ENCODE results near the gene ZNF543. TPM values are rescaled to one million over a fixed set of nuclear protein-coding genes. Genes with fewer than 3 reads are reported as not detected.

Gene ZNF543
- total and polyA plus RNA-seq, 2 donors (not counting 1 experiment from before 2014, with no cell fraction given), result 4.6 to 16.7 TPM

DNA sequence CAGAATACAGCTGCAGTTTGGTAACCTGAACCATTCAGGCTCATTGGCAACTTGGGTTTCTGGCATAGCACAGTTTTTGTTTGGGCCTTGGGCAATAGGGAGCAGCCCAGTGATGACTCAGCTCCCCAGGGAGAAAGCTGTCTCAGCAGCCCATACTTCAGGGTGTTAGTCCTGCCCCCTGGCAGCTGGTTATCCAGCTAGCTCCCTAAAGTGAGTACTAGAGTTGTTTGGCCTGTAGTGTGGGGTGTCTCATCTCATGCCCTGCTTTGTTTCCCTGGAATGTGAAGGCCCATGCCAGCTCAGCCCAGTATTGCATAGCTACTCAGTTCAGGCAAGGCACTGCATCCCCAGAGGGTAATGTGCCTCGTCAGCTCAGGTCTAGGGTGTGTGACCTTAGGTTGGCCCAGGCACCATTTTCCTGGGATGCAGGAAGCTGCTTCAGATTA, 18.2 kb upstream of the ZNF543 start:
- Histone ChIP-seq H3K27me3 (replicated peaks in 1 of 4; ENCODE audit: control extremely low read depth in 1 of 4, control insufficient read depth in 3 of 4, insufficient read depth in 4 of 4, low read length in 3 of 4) (no peaks in the 10 kb centered on the region), H2AFZ (ENCODE audit: insufficient read depth, low read depth, low read length, poor library complexity, severe bottlenecking) (no peak overlapping the region), H3K4me2 (replicated peaks; ENCODE audit: low read depth, low read length, poor library complexity, severe bottlenecking) (no peak overlapping the region), H4K20me1 (ENCODE audit: control insufficient read depth, insufficient read depth, low read length, poor library complexity, severe bottlenecking) (peaks cover 25% of the 10 kb centered on the region), H3K27ac (ENCODE audit: low read length in 2 of 2) (no peak overlapping the region), H3K4me1 (ENCODE audit: control insufficient read depth in 2 of 2, insufficient read depth in 2 of 2, low read length in 2 of 2) (no peaks in the 10 kb centered on the region), H3K9ac (ENCODE audit: low read length) (no peak overlapping the region), H3K79me2 (ENCODE audit: control insufficient read depth, insufficient read depth, low read length) (peaks cover 58% of the 10 kb centered on the region), H3K9me3 (ENCODE audit: control extremely low read depth in 1 of 3, control insufficient read depth in 2 of 3, insufficient read depth in 1 of 3, low read length in 2 of 3) (no peaks in the 10 kb centered on the region), H3K4me3 (ENCODE audit: control extremely low read depth in 1 of 5, extremely low read depth in 1 of 5, insufficient read depth in 1 of 5, low read depth in 2 of 5, low read length in 4 of 5) (no peak overlapping the region), H3K36me3 (replicated peaks in 1 of 2; ENCODE audit: control extremely low read depth in 1 of 2, control insufficient read depth in 1 of 2, extremely low read depth in 1 of 2, insufficient read depth in 2 of 2, low read length in 1 of 2) (peaks cover 0 to 25% of the 10 kb centered on the region in 2 experiments)
- 93% methylated on average over 1 of the region's 1 CpG for WGBS (ENCODE audit: insufficient coverage)
- H3K4me1 Mint-ChIP-seq, result peaks cover 15% of the 10 kb centered on the region
- H3K4me3 Mint-ChIP-seq, result no peak overlapping the region
- no peak for ATAC-seq (ENCODE audit: low read depth)
- ChIA-PET CTCF (no interaction called here), POLR2A (no interaction called here)
- H3K9me3 Mint-ChIP-seq (ENCODE audit: insufficient read depth), result peaks cover 1% of the 10 kb centered on the region
- no peak for DNase-seq
- intact Hi-C loops (cut with micrococcal nuclease), result no loop called here
- H3K27ac Mint-ChIP-seq, result peak overlapping the region; percentile 6
- TF ChIP-seq, protein P1, sequence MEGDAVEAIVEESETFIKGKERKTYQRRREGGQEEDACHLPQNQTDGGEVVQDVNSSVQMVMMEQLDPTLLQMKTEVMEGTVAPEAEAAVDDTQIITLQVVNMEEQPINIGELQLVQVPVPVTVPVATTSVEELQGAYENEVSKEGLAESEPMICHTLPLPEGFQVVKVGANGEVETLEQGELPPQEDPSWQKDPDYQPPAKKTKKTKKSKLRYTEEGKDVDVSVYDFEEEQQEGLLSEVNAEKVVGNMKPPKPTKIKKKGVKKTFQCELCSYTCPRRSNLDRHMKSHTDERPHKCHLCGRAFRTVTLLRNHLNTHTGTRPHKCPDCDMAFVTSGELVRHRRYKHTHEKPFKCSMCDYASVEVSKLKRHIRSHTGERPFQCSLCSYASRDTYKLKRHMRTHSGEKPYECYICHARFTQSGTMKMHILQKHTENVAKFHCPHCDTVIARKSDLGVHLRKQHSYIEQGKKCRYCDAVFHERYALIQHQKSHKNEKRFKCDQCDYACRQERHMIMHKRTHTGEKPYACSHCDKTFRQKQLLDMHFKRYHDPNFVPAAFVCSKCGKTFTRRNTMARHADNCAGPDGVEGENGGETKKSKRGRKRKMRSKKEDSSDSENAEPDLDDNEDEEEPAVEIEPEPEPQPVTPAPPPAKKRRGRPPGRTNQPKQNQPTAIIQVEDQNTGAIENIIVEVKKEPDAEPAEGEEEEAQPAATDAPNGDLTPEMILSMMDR (IDR thresholded peaks at IDR 0.05), result no peak
- TF ChIP-seq EZH2 (IDR thresholded peaks at IDR 0.05; ENCODE audit: borderline replicate concordance, insufficient read depth, low read depth, low read length, poor library complexity, severe bottlenecking), result no peak
- no peaks in the 10 kb centered on the region for H3K27me3 Mint-ChIP-seq

DNA sequence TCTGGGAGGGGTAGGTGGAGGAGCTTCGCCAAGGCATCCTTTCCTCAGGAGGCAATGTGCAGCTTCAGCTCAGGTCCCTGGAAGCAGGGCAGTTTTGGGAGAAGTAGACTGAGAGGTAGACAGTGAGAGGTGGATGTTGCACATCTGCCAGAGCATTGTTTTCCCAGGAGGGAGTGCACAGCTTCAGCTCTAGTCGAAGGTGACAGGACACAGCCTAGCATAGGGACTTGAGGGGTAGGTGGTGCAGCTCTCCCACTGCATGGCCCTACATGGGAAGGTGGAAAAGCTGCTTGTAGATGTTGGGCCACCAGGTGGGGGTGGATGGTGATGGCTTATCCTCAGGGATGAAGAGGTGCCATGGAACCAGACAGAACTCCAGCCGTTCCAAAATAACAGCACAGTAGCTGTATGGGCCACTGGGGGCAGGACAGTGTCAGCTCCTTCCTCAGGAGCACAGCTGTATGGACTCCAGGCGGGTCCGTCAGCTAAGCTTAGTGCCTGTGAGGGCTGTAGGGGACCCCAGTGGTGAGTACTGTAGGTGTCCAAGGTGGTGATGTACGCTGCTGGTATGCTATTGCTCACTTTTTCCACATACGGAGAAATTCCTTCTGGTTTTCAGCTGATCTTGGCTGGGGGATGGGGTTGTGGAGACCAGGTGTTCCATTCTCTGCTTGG, 17.4 kb upstream of the ZNF543 start:
- ATAC-seq (ENCODE audit: low read depth) (no peak), DNase-seq (no peak)
- no peak overlapping the region for H3K27ac Mint-ChIP-seq
- no peak overlapping the region for H3K27ac ChIP-seq (ENCODE audit: low read length in 2 of 2)
- POLR2A ChIA-PET, result interaction anchor here (0.6 to 1.0 kb wide), 3 partner anchors 15 to 62 kb away, joined by 3 to 10 read pairs (median 6); partner anchors contain the start of genes ZNF460 and ZNF805
- CTCF ChIA-PET, result interaction anchor here (0.6 kb wide), 1 partner anchor 433 kb away, joined by 6 read pairs; no protein-coding TSS in a partner anchor
- peaks cover 1% of the 10 kb centered on the region for H3K9me3 Mint-ChIP-seq (ENCODE audit: insufficient read depth)
- no peak overlapping the region for H3K4me3 Mint-ChIP-seq
- H3K4me1 Mint-ChIP-seq, result peaks cover 12% of the 10 kb centered on the region
- H3K27me3 ChIP-seq (replicated peaks in 1 of 4; ENCODE audit: control extremely low read depth in 1 of 4, control insufficient read depth in 3 of 4, insufficient read depth in 4 of 4, low read length in 3 of 4), result no peaks in the 10 kb centered on the region
- H3K4me1 ChIP-seq (ENCODE audit: control insufficient read depth in 2 of 2, insufficient read depth in 2 of 2, low read length in 2 of 2), result no peaks in the 10 kb centered on the region
- H3K9me3 ChIP-seq (ENCODE audit: control extremely low read depth in 1 of 3, control insufficient read depth in 2 of 3, insufficient read depth in 1 of 3, low read length in 2 of 3), result no peaks in the 10 kb centered on the region
- peaks cover 0 to 23% of the 10 kb centered on the region in 2 experiments for H3K36me3 ChIP-seq (replicated peaks in 1 of 2; ENCODE audit: control extremely low read depth in 1 of 2, control insufficient read depth in 1 of 2, extremely low read depth in 1 of 2, insufficient read depth in 2 of 2, low read length in 1 of 2)
- no peak overlapping the region for H3K4me3 ChIP-seq (ENCODE audit: control extremely low read depth in 1 of 5, extremely low read depth in 1 of 5, insufficient read depth in 1 of 5, low read depth in 2 of 5, low read length in 4 of 5)
- H3K27me3 Mint-ChIP-seq, result no peaks in the 10 kb centered on the region
- intact Hi-C loops (cut with micrococcal nuclease), result no loop called here
- TF ChIP-seq EZH2 (IDR thresholded peaks at IDR 0.05; ENCODE audit: borderline replicate concordance, insufficient read depth, low read depth, low read length, poor library complexity, severe bottlenecking), result no peak
- TF ChIP-seq, protein P1 (IDR thresholded peaks at IDR 0.05), result no peak
- no peak overlapping the region for H3K4me2 ChIP-seq (replicated peaks; ENCODE audit: low read depth, low read length, poor library complexity, severe bottlenecking)
- H3K79me2 ChIP-seq (ENCODE audit: control insufficient read depth, insufficient read depth, low read length), result peaks cover 50% of the 10 kb centered on the region
- H3K9ac ChIP-seq (ENCODE audit: low read length), result no peak overlapping the region
- no peak overlapping the region for H2AFZ ChIP-seq (ENCODE audit: insufficient read depth, low read depth, low read length, poor library complexity, severe bottlenecking)
- peaks cover 25% of the 10 kb centered on the region for H4K20me1 ChIP-seq (ENCODE audit: control insufficient read depth, insufficient read depth, low read length, poor library complexity, severe bottlenecking)
- WGBS (ENCODE audit: insufficient coverage), result 91% methylated on average over 7 of the region's 7 CpGs

Measured in B cell (primary cell).